HFFc6 (cell line): ENCODE measurements around the gene PCDH15. TPM values are rescaled to one million over a fixed set of nuclear protein-coding genes. Genes with fewer than 3 reads are reported as not detected.

Experiments
- DNase-seq: peaks from one replicate; pipeline ENCODE4 v3.0.0-alpha.2; 2018
- H3K27ac Mint-ChIP-seq: 2 replicates; pipeline ENCODE4 v1.8.0; 2020; ENCODE audit warnings: mild to moderate bottlenecking, mixed read lengths
- H3K27me3 Mint-ChIP-seq: 2 replicates; pipeline ENCODE4 v1.8.0; 2021; ENCODE audit warnings: mild to moderate bottlenecking, moderate library complexity, mixed read lengths; ENCODE audit not compliant: insufficient read depth
- H3K36me3 Mint-ChIP-seq: 2 replicates; pipeline ENCODE4 v1.8.0; 2021; ENCODE audit warnings: low read depth, mixed read lengths
- H3K4me1 Mint-ChIP-seq: 2 replicates; pipeline ENCODE4 v1.8.0; 2020; ENCODE audit warnings: low read depth, mixed read lengths
- H3K4me3 Mint-ChIP-seq: 2 replicates; pipeline ENCODE4 v1.8.0; 2020; ENCODE audit warnings: mild to moderate bottlenecking, moderate library complexity, mixed read lengths
- H3K9me3 Mint-ChIP-seq: 2 replicates; pipeline ENCODE4 v1.8.0; 2020; ENCODE audit warnings: mild to moderate bottlenecking, mixed read lengths
- CTCF ChIP-seq: fragments of 200-600 bp; sonication (generic); IDR thresholded peaks from 2 replicates; pipeline ENCODE4 v1.5.0; 2021; ENCODE audit warnings: antibody characterized with exemption, mild to moderate bottlenecking
- total RNA-seq, 6 experiments: library from RNA; stranded (reverse); fragmentation: NEBNext Ultra II Directional; extraction: Animal tissue kit (Norgen Biotek cat#: 25700); gene quantifications; 2 replicates in 1 of 6; 3 replicates in 5 of 6; pipeline ENCODE4 v1.2.3, GENCODE V29; 2021

Gene PCDH15
- total RNA-seq, 6 experiments from 2014 or later, result not detected

- Mint-ChIP-seq H3K4me1 (no peaks in the 10 kb centered on the region), H3K27me3 (no peaks in the 10 kb centered on the region), H3K4me3 (no peak overlapping the region), H3K9me3 (peaks cover 7% of the 10 kb centered on the region; the same call in 1 of the 2 replicates), H3K36me3 (no peaks in the 10 kb centered on the region), H3K27ac (no peak overlapping the region)
- DNase-seq, result no peak
- no peak for TF ChIP-seq CTCF
Observed at GRCh38 chr10:54708021-54708420, 93.0 kb downstream of the PCDH15 start.

GRCh38 chr10:54702583-54703485 is 98.2 kb downstream of the PCDH15 start:
- no peak for TF ChIP-seq CTCF
- Mint-ChIP-seq H3K4me1 (no peaks in the 10 kb centered on the region), H3K4me3 (no peak overlapping the region), H3K9me3 (peaks cover 29% of the 10 kb centered on the region), H3K36me3 (no peaks in the 10 kb centered on the region), H3K27me3 (no peaks in the 10 kb centered on the region), H3K27ac (no peak overlapping the region)
- DNase-seq, result no peak

- no peak for DNase-seq
- Mint-ChIP-seq H3K36me3 (peaks cover 3% of the 10 kb centered on the region; the same call in 1 of the 2 replicates), H3K27me3 (no peaks in the 10 kb centered on the region), H3K4me1 (no peaks in the 10 kb centered on the region), H3K9me3 (peaks cover 19% of the 10 kb centered on the region), H3K4me3 (no peak overlapping the region), H3K27ac (no peak overlapping the region)
- no peak for TF ChIP-seq CTCF
Observed at GRCh38 chr10:54691331-54691730, 109.7 kb downstream of the PCDH15 start.

GRCh38 chr10:54682554-54682953 is 118.5 kb downstream of the PCDH15 start:
- Mint-ChIP-seq H3K36me3 (no peaks in the 10 kb centered on the region), H3K4me3 (no peak overlapping the region), H3K9me3 (peaks cover 14% of the 10 kb centered on the region), H3K4me1 (no peaks in the 10 kb centered on the region), H3K27ac (no peak overlapping the region), H3K27me3 (no peaks in the 10 kb centered on the region)
- TF ChIP-seq CTCF, result no peak
- DNase-seq, result no peak

- Mint-ChIP-seq H3K4me1 (no peaks in the 10 kb centered on the region), H3K36me3 (no peaks in the 10 kb centered on the region), H3K27me3 (no peaks in the 10 kb centered on the region), H3K9me3 (peaks cover 19% of the 10 kb centered on the region), H3K27ac (no peak overlapping the region), H3K4me3 (no peak overlapping the region)
- no peak for DNase-seq
- no peak for TF ChIP-seq CTCF
Observed at GRCh38 chr10:54681136-54681535, 119.9 kb downstream of the PCDH15 start.
